HCT116 (cell line): Measurements from ENCODE around the gene MYOT. TPM values are rescaled to one million over a fixed set of nuclear protein-coding genes. Genes with fewer than 3 reads are reported as not detected.

Experiments used
- ATAC-seq: fragments of 200-7000 bp; cut with Tn5 transposase; 2 replicates; pipeline ENCODE4 v1.9.1; 2020; ENCODE audit warnings: mild to moderate bottlenecking, moderate library complexity
- BruUV-seq: library from RNA; stranded (reverse); fragments of 400-500 nt; replicated peaks from 2 replicates; lab custom pipeline; 2021; lab: Mats Ljungman, UMichigan
- CTCF ChIA-PET: fragments of 300-600 bp; sonication (Branson Sonifier 250); formaldehyde crosslinking; loops from one replicate; lab custom pipeline; 2021; ENCODE audit warnings: antibody characterized with exemption; lab: Charles Lee
- POLR2A ChIA-PET: fragments of 300-600, 350-600 bp; sonication (Branson Sonifier 250); formaldehyde crosslinking; loops from one replicate; lab custom pipeline; 2021; ENCODE audit warnings: antibody characterized with exemption; lab: Charles Lee
- RAD21 ChIA-PET, 2 experiments: fragments of 300-600 bp; sonication (Branson Sonifier 250); formaldehyde crosslinking; loops; one replicate each; lab custom pipeline; 2023; ENCODE audit warnings: low total read pairs in 2 of 2; ENCODE audit not compliant: uncharacterized antibody in 2 of 2, unreplicated experiment in 2 of 2, low non-redundant PET in 1 of 2; lab: Charles Lee
- DNase-seq: peaks from one replicate; pipeline ENCODE4 v3.0.0-alpha.2; 2010; ENCODE audit warnings: low read depth, low spot score
- H2AFZ ChIP-seq: fragments of 200-600 bp; shearing (Covaris generic), sonication (generic); 2 replicates; pipeline ENCODE4 v1.6.1; 2017; ENCODE audit warnings: low read depth, mixed run types, mixed read lengths, antibody characterized with exemption, low read length; ENCODE audit not compliant: poor library complexity, severe bottlenecking
- H3K27ac ChIP-seq: 2 replicates; pipeline ENCODE4 v1.5.1; 2012; ENCODE audit warnings: low read depth, low read length
- H3K27me3 ChIP-seq: fragments of 200-600 bp; sonication (generic); 2 replicates; pipeline ENCODE4 v1.6.1; 2016; ENCODE audit warnings: mixed run types, low read length, mixed read lengths; ENCODE audit not compliant: insufficient read depth
- H3K36me3 ChIP-seq, 2 experiments: fragments of 200-500 bp in 1 of 2; fragments of 200-600 bp in 1 of 2; sonication (Bioruptor generic) in 1 of 2; sonication (generic) in 1 of 2; 2 replicates each; pipeline versions ENCODE4 v1.5.1 to v1.6.1; 2014 to 2016; ENCODE audit warnings: low read length in 2 of 2, inconsistent platforms in 1 of 2, mixed read lengths in 1 of 2, mixed run types in 1 of 2; ENCODE audit not compliant: insufficient read depth in 2 of 2, control insufficient read depth in 1 of 2
- H3K4me1 ChIP-seq, 2 experiments: fragments of 200-600 bp in 1 of 2; sonication (generic) in 1 of 2; 2 replicates each; pipeline versions ENCODE4 v1.5.1 to v1.6.1; 2012 to 2017; ENCODE audit warnings: low read length in 2 of 2, inconsistent platforms in 1 of 2, mild to moderate bottlenecking in 1 of 2, mixed read lengths in 1 of 2, mixed run types in 1 of 2, moderate library complexity in 1 of 2; ENCODE audit not compliant: insufficient read depth in 2 of 2, control insufficient read depth in 1 of 2
- H3K4me2 ChIP-seq: fragments of 200-600 bp; sonication (generic); 2 replicates; pipeline ENCODE4 v1.6.1; 2017; ENCODE audit warnings: mixed run types, low read length, mixed read lengths
- H3K4me3 ChIP-seq, 2 experiments: fragments of 200-600 bp in 1 of 2; sonication (generic) in 1 of 2; replicated peaks in 1 of 2; 2 replicates each; pipeline ENCODE4 v1.5.1; 2011 to 2016; ENCODE audit warnings: low read length in 2 of 2, control low read depth in 1 of 2, low read depth in 1 of 2, mild to moderate bottlenecking in 1 of 2, mixed read lengths in 1 of 2, mixed run types in 1 of 2
- H3K79me2 ChIP-seq: fragments of 200-600 bp; sonication (generic); 2 replicates; pipeline ENCODE4 v1.6.1; 2017; ENCODE audit warnings: mild to moderate bottlenecking, mixed run types, low read length, moderate library complexity, mixed read lengths; ENCODE audit not compliant: insufficient read depth
- H3K9ac ChIP-seq: fragments of 200-600 bp; sonication (generic); 2 replicates; pipeline ENCODE4 v1.6.1; 2016; ENCODE audit warnings: low read length, mixed read lengths
- H3K9me2 ChIP-seq: fragments of 200-600 bp; sonication (generic), shearing (Covaris generic); 2 replicates; pipeline ENCODE4 v1.6.1; 2017; ENCODE audit warnings: mixed run types, mild to moderate bottlenecking, moderate library complexity; ENCODE audit not compliant: insufficient read depth
- H3K9me3 ChIP-seq, 2 experiments: fragments of 200-500 bp in 1 of 2; fragments of 200-600 bp in 1 of 2; sonication (Bioruptor generic) in 1 of 2; sonication (generic) in 1 of 2; 2 replicates each; pipeline ENCODE4 v1.6.1; 2014 to 2017; ENCODE audit warnings: low read length in 2 of 2, mixed read lengths in 2 of 2, inconsistent platforms in 1 of 2, low read depth in 1 of 2, mild to moderate bottlenecking in 1 of 2, mixed run types in 1 of 2, moderate library complexity in 1 of 2; ENCODE audit not compliant: control insufficient read depth in 1 of 2, insufficient read depth in 1 of 2
- H4K20me1 ChIP-seq: fragments of 200-600 bp; sonication (generic), shearing (Covaris generic); 2 replicates; pipeline ENCODE4 v1.6.1; 2017; ENCODE audit warnings: mixed run types, mild to moderate bottlenecking, moderate library complexity; ENCODE audit not compliant: insufficient read depth
- CBX3 ChIP-seq: IDR thresholded peaks from 2 replicates; pipeline ENCODE4 v1.6.1; 2012; ENCODE audit warnings: low read depth
- CEBPB ChIP-seq: IDR thresholded peaks from 2 replicates; pipeline ENCODE4 v1.6.1; 2012; ENCODE audit warnings: low read depth
- CTCF ChIP-seq, 3 experiments: fragments of 200-600 bp in 1 of 3; sonication (generic) in 1 of 3; IDR thresholded peaks in 2 of 3; conservative IDR thresholded peaks in 1 of 3; 2 replicates each; pipeline ENCODE4 v1.5.1; 2012 to 2017; ENCODE audit warnings: low read depth in 2 of 3, low read length in 2 of 3, antibody characterized with exemption in 1 of 3, borderline replicate concordance in 1 of 3, control low read depth in 1 of 3, mild to moderate bottlenecking in 1 of 3, mixed read lengths in 1 of 3, mixed run types in 1 of 3, moderate library complexity in 1 of 3; ENCODE audit not compliant: insufficient read depth in 1 of 3
- EGR1 ChIP-seq: IDR thresholded peaks from 2 replicates; pipeline ENCODE4 v1.6.1; 2012; ENCODE audit warnings: low read depth
- ELF1 ChIP-seq: IDR thresholded peaks from 2 replicates; pipeline ENCODE4 v1.6.1; 2012; ENCODE audit warnings: low read depth, borderline replicate concordance
- FOSL1 ChIP-seq: IDR thresholded peaks from 2 replicates; pipeline ENCODE4 v1.6.1; 2012; ENCODE audit warnings: low read depth
- JUND ChIP-seq: IDR thresholded peaks from 2 replicates; pipeline ENCODE4 v1.6.1; 2012
- POLR2A ChIP-seq: IDR thresholded peaks from 2 replicates; pipeline ENCODE4 v1.7.0; 2011; ENCODE audit warnings: borderline replicate concordance; ENCODE audit not compliant: insufficient read depth, insufficient read length; ENCODE audit errors: extremely low read depth
- REST ChIP-seq: IDR thresholded peaks from 2 replicates; pipeline ENCODE4 v1.6.1; 2012; ENCODE audit warnings: low read depth
- SP1 ChIP-seq: IDR thresholded peaks from 2 replicates; pipeline ENCODE4 v1.6.1; 2012; ENCODE audit warnings: low read depth
- SRF ChIP-seq: IDR thresholded peaks from 2 replicates; pipeline ENCODE4 v1.6.1; 2012; ENCODE audit warnings: low read depth
- TCF7L2 ChIP-seq: IDR thresholded peaks from 2 replicates; pipeline ENCODE4 v1.7.0; 2011; ENCODE audit warnings: borderline replicate concordance, inconsistent platforms; ENCODE audit not compliant: insufficient read depth, insufficient read length; ENCODE audit errors: extremely low read depth
- ZBTB33 ChIP-seq: IDR thresholded peaks from 2 replicates; pipeline ENCODE4 v1.6.1; 2011; ENCODE audit warnings: mild to moderate bottlenecking, low read length, moderate library complexity; ENCODE audit not compliant: insufficient replicate concordance; ENCODE audit errors: extremely low read depth
- intact Hi-C: fragments of 100-400 bp; cut with micrococcal nuclease; formaldehyde crosslinking; loops from 2 replicates; pipeline ENCODE4 v1.10.0; 2022
- total RNA-seq: library from RNA; stranded (reverse); gene quantifications from one replicate; pipeline ENCODE4 v1.2.1, GENCODE V29; 2021; ENCODE audit not compliant: unreplicated experiment

Gene MYOT
- total RNA-seq, 1 experiment from 2014 or later, result not detected

- H3K27ac ChIP-seq, result no peak overlapping the region
- no peaks in the 10 kb centered on the region for H3K79me2 ChIP-seq
- no peaks in the 10 kb centered on the region for H4K20me1 ChIP-seq
- POLR2A ChIA-PET, result no interaction called here
- no peaks in the 10 kb centered on the region; the same call in none of the 2 replicates for H3K9me2 ChIP-seq
- H3K9ac ChIP-seq, result no peak overlapping the region
- no peak for DNase-seq
- no peak for ATAC-seq
- TF ChIP-seq CEBPB (no peak), JUND (no peak), SRF (no peak), EGR1 (no peak), ELF1 (no peak), CTCF (IDR thresholded peaks at IDR 0.05 in 2 of 3, conservative IDR thresholded peaks at IDR 0.05 in 1 of 3; ENCODE audit: borderline replicate concordance in 1 of 3, insufficient read depth in 1 of 3, low read depth in 2 of 3, low read length in 2 of 3) (no peak), POLR2A (no peak), ZBTB33 (no peak), SP1 (no peak), REST (no peak), CBX3 (no peak), FOSL1 (no peak), TCF7L2 (no peak)
- no peaks in the 10 kb centered on the region for H3K36me3 ChIP-seq
- no peak overlapping the region for H3K4me2 ChIP-seq
- no TSS peak for BruUV-seq
- no peaks in the 10 kb centered on the region for H3K9me3 ChIP-seq
- H3K4me1 ChIP-seq, result no peaks in the 10 kb centered on the region
- no peak overlapping the region for H2AFZ ChIP-seq
- RAD21 ChIA-PET, result no interaction called here
- CTCF ChIA-PET, result no interaction called here
- intact Hi-C loops, result no loop called here
- H3K27me3 ChIP-seq, result no peaks in the 10 kb centered on the region
- H3K4me3 ChIP-seq, result no peak overlapping the region
Measured at GRCh38 chr5:137902408-137903133, 34.9 kb downstream of the MYOT start.
